Aorta (tissue), 5 donors: ENCODE measurements around the gene TRIM26. TPM values are rescaled to one million over a fixed set of nuclear protein-coding genes. Genes with fewer than 3 reads are reported as not detected.

Source experiments
- ATAC-seq: fragments of 200-7000 bp; cut with Tn5 transposase; one replicate; pipeline ENCODE4 v1.9.1; 2022; ENCODE audit warnings: moderate library complexity; ENCODE audit not compliant: low FRiP score
- DNase-seq, 2 donors: peaks; one replicate each; pipeline ENCODE4 v3.0.0-alpha.2; 2020
- H3K27ac ChIP-seq, 2 donors: one replicate each; pipeline ENCODE4 v1.5.1; 2013; ENCODE audit warnings: low read length in 2 of 2, mild to moderate bottlenecking in 2 of 2, moderate library complexity in 2 of 2, control low read depth in 1 of 2, inconsistent platforms in 1 of 2, low read depth in 1 of 2
- H3K27me3 ChIP-seq, 2 donors: one replicate each; pipeline ENCODE4 v1.6.1; 2013; ENCODE audit warnings: control low read depth in 1 of 2, low read length in 1 of 2, mild to moderate bottlenecking in 1 of 2, moderate library complexity in 1 of 2; ENCODE audit not compliant: insufficient read depth in 2 of 2, control insufficient read depth in 1 of 2
- H3K36me3 ChIP-seq, 2 donors: one replicate each; pipeline ENCODE4 v1.6.1; 2013; ENCODE audit warnings: control low read depth in 1 of 2, low read length in 1 of 2, mild to moderate bottlenecking in 1 of 2; ENCODE audit not compliant: insufficient read depth in 2 of 2, control insufficient read depth in 1 of 2
- H3K4me1 ChIP-seq, 2 donors: one replicate each; pipeline ENCODE4 v1.6.1; 2013; ENCODE audit warnings: low read length in 2 of 2, control low read depth in 1 of 2, mild to moderate bottlenecking in 1 of 2, moderate library complexity in 1 of 2; ENCODE audit not compliant: insufficient read depth in 2 of 2, control insufficient read depth in 1 of 2
- H3K4me3 ChIP-seq, 2 donors: one replicate each; pipeline ENCODE4 v1.5.1; 2013; ENCODE audit warnings: low read length in 2 of 2, control low read depth in 1 of 2, mild to moderate bottlenecking in 1 of 2
- H3K9me3 ChIP-seq: one replicate; pipeline ENCODE4 v1.6.1; 2013; ENCODE audit warnings: mild to moderate bottlenecking, low read length; ENCODE audit not compliant: control insufficient read depth
- WGBS, 2 donors: extraction: QIAGEN DNeasy Blood & Tissue Kit; methylation state at CpG; one replicate each; pipeline ENCODE4 v1.1.7; 2013; 5-methylcytosine and 5-hydroxymethylcytosine counted together
- intact Hi-C, 2 donors: fragments of 100-400 bp; cut with DNase I; formaldehyde crosslinking; loops; one replicate each; pipeline versions ENCODE4 v1.14.2 to v1.15.0; 2022
- polyA plus RNA-seq, 2 donors: library from polyadenylated mRNA; stranded (reverse); fragments of 200-250 nt; gene quantifications; one replicate each; pipeline ENCODE4 v1.2.3, GENCODE V29; 2013
- total RNA-seq, 2 donors: library from RNA; stranded (reverse); fragmentation: NEBNext Ultra II Directional; extraction: Animal tissue kit (Norgen Biotek cat#: 25700); gene quantifications; one replicate each; pipeline ENCODE4 v1.2.1, GENCODE V29; 2021
- donor health status: healthy with polysubstance abuse.
- donor health status: Bipolar disorder and iron deficiency.
- donor health status: DM: no; HTN: no; CAD: no.
- donor health status: DM: no; HTN: no; CAD: no.
- donor health status: DM: yes; HTN: yes; CAD: no.

TRIM26 gene
- total and polyA plus RNA-seq, 4 donors: 20.1 to 36.5 (median 29.7) TPM

- Histone ChIP-seq H3K27me3 (no peaks in the 10 kb centered on the region), H3K4me3 (no peak overlapping the region), H3K27ac (no peak overlapping the region), H3K4me1 (no peaks in the 10 kb centered on the region), H3K36me3 (peaks cover 0 to 14% of the 10 kb centered on the region in 2 donors), H3K9me3 (no peaks in the 10 kb centered on the region)
- ATAC-seq (no peak), DNase-seq (no peak)
- intact Hi-C loops: no loop called here
- WGBS, 2 donors: 94 to 97% methylated on average over 5 of the region's 5 CpGs
Observed at GRCh38 chr6:30188541-30188940, 24.7 kb downstream of the TRIM26 start.

GRCh38 chr6:30185846-30186484 is 27.2 kb downstream of the TRIM26 start:
- Histone ChIP-seq H3K36me3 (peaks cover 0 to 14% of the 10 kb centered on the region in 2 donors), H3K4me3 (no peak overlapping the region), H3K27me3 (no peaks in the 10 kb centered on the region), H3K27ac (no peak overlapping the region), H3K9me3 (no peaks in the 10 kb centered on the region), H3K4me1 (no peaks in the 10 kb centered on the region)
- DNase-seq (no peak), ATAC-seq (no peak)
- WGBS, 2 donors: 95% methylated on average over 20 of the region's 20 CpGs
- intact Hi-C loops: no loop called here

GRCh38 chr6:30184417-30185031 is 28.7 kb downstream of the TRIM26 start:
- intact Hi-C loops: no loop called here
- Histone ChIP-seq H3K27ac (no peak overlapping the region), H3K36me3 (peaks cover 0 to 11% of the 10 kb centered on the region in 2 donors), H3K27me3 (no peaks in the 10 kb centered on the region), H3K4me3 (no peak overlapping the region), H3K9me3 (no peaks in the 10 kb centered on the region), H3K4me1 (no peaks in the 10 kb centered on the region)
- ATAC-seq (no peak), DNase-seq (no peak)
- 70 to 93% methylated on average over 5 of the region's 5 CpGs for WGBS, 2 donors

- ATAC-seq (no peak), DNase-seq (no peak)
- Histone ChIP-seq H3K27ac (no peak overlapping the region), H3K36me3 (no peaks in the 10 kb centered on the region), H3K9me3 (no peaks in the 10 kb centered on the region), H3K27me3 (no peaks in the 10 kb centered on the region), H3K4me1 (no peaks in the 10 kb centered on the region), H3K4me3 (no peak overlapping the region)
- intact Hi-C loops: no loop called here
- WGBS, 2 donors: 79 to 96% methylated on average over 1 of the region's 1 CpG
Observed at GRCh38 chr6:30180145-30180544, 33.1 kb downstream of the TRIM26 start.

GRCh38 chr6:30178837-30179236 is 34.4 kb downstream of the TRIM26 start:
- no peak overlapping the region for H3K4me3 ChIP-seq
- no peaks in the 10 kb centered on the region for H3K4me1 ChIP-seq
- no peak overlapping the region for H3K27ac ChIP-seq
- DNase-seq: no peak
- intact Hi-C loops: no loop called here
- H3K36me3 ChIP-seq: no peaks in the 10 kb centered on the region
- H3K27me3 ChIP-seq: no peaks in the 10 kb centered on the region
- no peaks in the 10 kb centered on the region for H3K9me3 ChIP-seq
- no peak for ATAC-seq
- WGBS, 2 donors: 0 to 97% methylated on average over 1 of the region's 1 CpG

GRCh38 chr6:30175765-30176164 is 37.4 kb downstream of the TRIM26 start:
- WGBS, 2 donors: 61 to 86% methylated on average over 2 of the region's 2 CpGs
- H3K27me3 ChIP-seq: no peaks in the 10 kb centered on the region
- intact Hi-C loops: no loop called here

DNA sequence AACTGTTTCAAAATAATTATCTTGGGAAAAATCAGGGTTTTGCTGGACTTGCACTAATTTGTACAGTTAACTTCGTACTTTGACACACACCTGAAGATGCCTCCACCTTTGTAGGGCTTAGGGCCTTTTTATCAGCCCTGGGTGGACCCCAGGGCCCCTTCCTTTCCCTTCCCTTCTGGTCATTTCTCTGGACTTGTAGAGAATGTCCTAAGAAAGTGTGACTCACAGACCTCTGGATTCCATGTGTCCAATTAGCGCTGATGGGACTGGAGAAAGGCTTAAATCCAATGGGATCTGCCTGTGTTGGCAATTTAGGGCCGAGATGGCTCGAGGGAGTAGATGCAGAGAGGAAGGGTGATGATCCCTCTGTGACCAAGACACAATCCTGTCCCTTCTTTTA is 40.5 kb downstream of the TRIM26 start:
- Histone ChIP-seq H3K4me1 (no peaks in the 10 kb centered on the region), H3K27me3 (peaks cover 0 to 1% of the 10 kb centered on the region in 2 donors), H3K9me3 (no peaks in the 10 kb centered on the region), H3K36me3 (no peaks in the 10 kb centered on the region), H3K27ac (no peak overlapping the region), H3K4me3 (no peak overlapping the region)
- 91 to 92% methylated on average over 4 of the region's 4 CpGs for WGBS, 2 donors
- no peak for ATAC-seq
- intact Hi-C loops: no loop called here
- no peak for DNase-seq

More at GRCh38 chr6:30175765-30176164, 37.4 kb downstream of the TRIM26 start:
- DNase-seq (no peak), ATAC-seq (no peak)
- Histone ChIP-seq H3K27ac (no peak overlapping the region), H3K4me1 (no peaks in the 10 kb centered on the region), H3K4me3 (no peak overlapping the region), H3K9me3 (no peaks in the 10 kb centered on the region), H3K36me3 (no peaks in the 10 kb centered on the region)

DNA sequence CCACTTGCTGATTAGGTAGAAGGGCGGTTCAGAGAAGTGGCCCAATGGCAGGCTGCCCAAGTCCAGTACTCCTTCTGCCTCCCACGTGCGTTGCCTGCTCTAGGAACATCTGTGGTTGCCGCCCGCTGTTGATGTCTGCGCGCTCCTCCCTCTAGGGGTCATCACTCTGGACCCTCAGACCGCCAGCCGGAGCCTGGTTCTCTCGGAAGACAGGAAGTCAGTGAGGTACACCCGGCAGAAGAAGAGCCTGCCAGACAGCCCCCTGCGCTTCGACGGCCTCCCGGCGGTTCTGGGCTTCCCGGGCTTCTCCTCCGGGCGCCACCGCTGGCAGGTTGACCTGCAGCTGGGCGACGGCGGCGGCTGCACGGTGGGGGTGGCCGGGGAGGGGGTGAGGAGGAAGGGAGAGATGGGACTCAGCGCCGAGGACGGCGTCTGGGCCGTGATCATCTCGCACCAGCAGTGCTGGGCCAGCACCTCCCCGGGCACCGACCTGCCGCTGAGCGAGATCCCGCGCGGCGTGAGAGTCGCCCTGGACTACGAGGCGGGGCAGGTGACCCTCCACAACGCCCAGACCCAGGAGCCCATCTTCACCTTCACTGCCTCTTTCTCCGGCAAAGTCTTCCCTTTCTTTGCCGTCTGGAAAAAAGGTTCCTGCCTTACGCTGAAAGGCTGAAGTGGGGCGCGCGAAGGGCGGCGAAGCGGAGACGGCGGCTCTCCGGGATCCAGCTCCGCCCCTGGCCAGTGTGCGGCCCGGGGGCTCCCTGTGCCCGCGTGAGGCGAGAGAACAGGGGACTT is 41.3 kb downstream of the TRIM26 start:
- ATAC-seq (peak; percentile 44), DNase-seq (no peak)
- H3K4me1 ChIP-seq: no peaks in the 10 kb centered on the region
- intact Hi-C loops: no loop called here
- peaks cover 0 to 1% of the 10 kb centered on the region in 2 donors for H3K27me3 ChIP-seq
- H3K9me3 ChIP-seq: no peaks in the 10 kb centered on the region
- no peaks in the 10 kb centered on the region for H3K36me3 ChIP-seq
- no peak overlapping the region for H3K4me3 ChIP-seq
- 3 to 5% methylated on average over 62 of the region's 62 CpGs for WGBS, 2 donors
- H3K27ac ChIP-seq: no peak overlapping the region
